Measurements from ENCODE around the gene TIE1. TPM values are rescaled to one million over a fixed set of nuclear protein-coding genes. Genes with fewer than 3 reads are reported as not detected.

The TIE1 gene
- total and polyA plus RNA-seq, 2 donors (not counting 3 experiments of a cell fraction or from before 2014, with no cell fraction given) = 531 to 620 TPM

- H3K27me3 ChIP-seq (ENCODE audit: control insufficient read depth in 2 of 2, insufficient read depth in 2 of 2, low read length in 2 of 2) = no peaks in the 10 kb centered on the region
- TF ChIP-seq POLR2A (IDR thresholded peaks at IDR 0.05; ENCODE audit: low read depth, low read length) (no peak), MYC (IDR thresholded peaks at IDR 0.05; ENCODE audit: low read depth, low read length) (no peak), POLR2AphosphoS5 (IDR thresholded peaks at IDR 0.05; ENCODE audit: insufficient read depth, low read depth, low read length) (no peak), JUN (IDR thresholded peaks at IDR 0.05; ENCODE audit: borderline replicate concordance, insufficient read depth, insufficient read length, low read depth) (no peak), EZH2 (IDR thresholded peaks at IDR 0.05; ENCODE audit: borderline replicate concordance, low read depth, low read length, severe bottlenecking) (no peak), GATA2 (IDR thresholded peaks at IDR 0.05; ENCODE audit: insufficient read depth, insufficient read length, low read depth, low read length) (no peak), FOS (IDR thresholded peaks at IDR 0.05; ENCODE audit: borderline replicate concordance, insufficient read depth, low read length) (no peak)
- TF ChIP-seq, protein P1, sequence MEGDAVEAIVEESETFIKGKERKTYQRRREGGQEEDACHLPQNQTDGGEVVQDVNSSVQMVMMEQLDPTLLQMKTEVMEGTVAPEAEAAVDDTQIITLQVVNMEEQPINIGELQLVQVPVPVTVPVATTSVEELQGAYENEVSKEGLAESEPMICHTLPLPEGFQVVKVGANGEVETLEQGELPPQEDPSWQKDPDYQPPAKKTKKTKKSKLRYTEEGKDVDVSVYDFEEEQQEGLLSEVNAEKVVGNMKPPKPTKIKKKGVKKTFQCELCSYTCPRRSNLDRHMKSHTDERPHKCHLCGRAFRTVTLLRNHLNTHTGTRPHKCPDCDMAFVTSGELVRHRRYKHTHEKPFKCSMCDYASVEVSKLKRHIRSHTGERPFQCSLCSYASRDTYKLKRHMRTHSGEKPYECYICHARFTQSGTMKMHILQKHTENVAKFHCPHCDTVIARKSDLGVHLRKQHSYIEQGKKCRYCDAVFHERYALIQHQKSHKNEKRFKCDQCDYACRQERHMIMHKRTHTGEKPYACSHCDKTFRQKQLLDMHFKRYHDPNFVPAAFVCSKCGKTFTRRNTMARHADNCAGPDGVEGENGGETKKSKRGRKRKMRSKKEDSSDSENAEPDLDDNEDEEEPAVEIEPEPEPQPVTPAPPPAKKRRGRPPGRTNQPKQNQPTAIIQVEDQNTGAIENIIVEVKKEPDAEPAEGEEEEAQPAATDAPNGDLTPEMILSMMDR (IDR thresholded peaks at IDR 0.05; ENCODE audit: extremely low read depth in 1 of 2, insufficient read depth in 1 of 2, low read depth in 1 of 2, low read length in 2 of 2) = no peak
- TF ChIP-seq, protein P2, sequence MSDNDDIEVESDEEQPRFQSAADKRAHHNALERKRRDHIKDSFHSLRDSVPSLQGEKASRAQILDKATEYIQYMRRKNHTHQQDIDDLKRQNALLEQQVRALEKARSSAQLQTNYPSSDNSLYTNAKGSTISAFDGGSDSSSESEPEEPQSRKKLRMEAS (IDR thresholded peaks at IDR 0.05; ENCODE audit: insufficient read depth, insufficient read length) = no peak
- H3K9me1 ChIP-seq (replicated peaks; ENCODE audit: control insufficient read depth, extremely low read depth, insufficient read depth, low read length) = no peaks in the 10 kb centered on the region
- H3K36me3 ChIP-seq (ENCODE audit: control insufficient read depth in 2 of 2, extremely low read depth in 1 of 2, insufficient read depth in 2 of 2, low read length in 2 of 2) = peaks cover 15 to 22% of the 10 kb centered on the region in 2 experiments
- dilution Hi-C loops (cut with MboI; ENCODE audit: extremely low pct_ligation_motif_present, low sequenced_read_pairs) = no loop called here
- DNase-seq (ENCODE audit: low read depth, low spot score) (no peak), FAIRE-seq (no peak)
- BruUV-seq (replicated peaks) = TSS peak; percentile 35
- peaks cover 73% of the 10 kb centered on the region for H3K79me2 ChIP-seq (ENCODE audit: control insufficient read depth, insufficient read depth, low read length)
- H3K9me3 ChIP-seq (replicated peaks; ENCODE audit: control insufficient read depth, insufficient read depth, low read length) = no peaks in the 10 kb centered on the region
- H3K27ac ChIP-seq (ENCODE audit: insufficient read depth, low read depth, low read length) = no peak overlapping the region
- H3K4me2 ChIP-seq (ENCODE audit: insufficient read depth, low read length) = no peak overlapping the region
- H2AFZ ChIP-seq (ENCODE audit: low read depth, low read length) = no peak overlapping the region
- H4K20me1 ChIP-seq (replicated peaks; ENCODE audit: control insufficient read depth, extremely low read depth, insufficient read depth, low read length) = no peaks in the 10 kb centered on the region
- ChIA-PET POLR2A (interaction anchor here (0.5 kb wide), 1 partner anchor 37 kb away, joined by 4 read pairs; no protein-coding TSS in a partner anchor), CTCF (no interaction called here)
- no peak overlapping the region for H3K4me3 ChIP-seq (replicated peaks in 1 of 3; ENCODE audit: insufficient read depth in 1 of 3, low read depth in 1 of 3, low read length in 3 of 3)
- no peak overlapping the region for H3K9ac ChIP-seq (replicated peaks; ENCODE audit: extremely low read depth, insufficient read depth, low read length)
- intact Hi-C loops (cut with micrococcal nuclease) = no loop called here
- peaks cover 49% of the 10 kb centered on the region for H3K4me1 ChIP-seq (ENCODE audit: control insufficient read depth, extremely low read depth, insufficient read depth, low read length)
Measured at GRCh38 chr1:43363935-43364525, 63.2 kb downstream of the TIE1 start.
